ENCODE measurements around the gene CISH.

Gene CISH

GRCh38 chr3:50563867-50564266 lies 47.7 kb downstream of the CISH start:
- DNase-seq (ENCODE audit: insufficient read length) (no peak), FAIRE-seq (no peak)
- TF ChIP-seq POLR2AphosphoS5 (IDR thresholded peaks at IDR 0.05; ENCODE audit: low read depth, low read length), result no peak
- no peak for TF ChIP-seq TAF1 (IDR thresholded peaks at IDR 0.05; ENCODE audit: borderline replicate concordance, low read depth, low read length)
- no peak for TF ChIP-seq POLR2A (IDR thresholded peaks at IDR 0.05; ENCODE audit: low read depth, low read length)

- FAIRE-seq, result no peak
- no peak for DNase-seq (ENCODE audit: insufficient read length)
- TF ChIP-seq TAF1 (IDR thresholded peaks at IDR 0.05; ENCODE audit: borderline replicate concordance, low read depth, low read length) (no peak), POLR2AphosphoS5 (IDR thresholded peaks at IDR 0.05; ENCODE audit: low read depth, low read length) (no peak), POLR2A (IDR thresholded peaks at IDR 0.05; ENCODE audit: low read depth, low read length) (no peak)
These were observed 48.7 kb downstream of the CISH start for GRCh38 chr3:50562861-50563260.

- FAIRE-seq, result no peak
- no peak for DNase-seq (ENCODE audit: insufficient read length)
These were observed 51.9 kb downstream of the CISH start for GRCh38 chr3:50559702-50560101.

GRCh38 chr3:50557915-50558314 lies 53.7 kb downstream of the CISH start:
- TF ChIP-seq POLR2A (IDR thresholded peaks at IDR 0.05; ENCODE audit: low read depth, low read length) (no peak), TAF1 (IDR thresholded peaks at IDR 0.05; ENCODE audit: borderline replicate concordance, low read depth, low read length) (no peak), POLR2AphosphoS5 (IDR thresholded peaks at IDR 0.05; ENCODE audit: low read depth, low read length) (no peak)
- no peak for DNase-seq (ENCODE audit: insufficient read length)
- no peak for FAIRE-seq

More at GRCh38 chr3:50559702-50560101, 51.9 kb downstream of the CISH start:
- TF ChIP-seq POLR2AphosphoS5 (IDR thresholded peaks at IDR 0.05; ENCODE audit: low read depth, low read length), result no peak
- no peak for TF ChIP-seq POLR2A (IDR thresholded peaks at IDR 0.05; ENCODE audit: low read depth, low read length)
- TF ChIP-seq TAF1 (IDR thresholded peaks at IDR 0.05; ENCODE audit: borderline replicate concordance, low read depth, low read length), result no peak

GRCh38 chr3:50557106-50557505 lies 54.5 kb downstream of the CISH start:
- DNase-seq (ENCODE audit: insufficient read length), result no peak
- no peak for TF ChIP-seq TAF1 (IDR thresholded peaks at IDR 0.05; ENCODE audit: borderline replicate concordance, low read depth, low read length)
- TF ChIP-seq POLR2A (IDR thresholded peaks at IDR 0.05; ENCODE audit: low read depth, low read length), result no peak
- no peak for TF ChIP-seq POLR2AphosphoS5 (IDR thresholded peaks at IDR 0.05; ENCODE audit: low read depth, low read length)
- FAIRE-seq, result no peak

Data from GM12892 (cell line).